MM.1S (cell line): ENCODE results near the gene MMP15.

ENCODE experiments used
- CTCF ChIP-seq: fragments of 300-600 bp; sonication (generic); IDR thresholded peaks from 2 replicates; pipeline ENCODE4 v1.5.1; 2016; ENCODE audit warnings: antibody characterized with exemption, low read length, mixed read lengths
- EZH2 ChIP-seq: fragments of 300-600 bp; sonication (generic); optimal IDR thresholded peaks from 2 replicates; pipeline ENCODE3; 2017; ENCODE audit warnings: low read depth, mild to moderate bottlenecking, antibody characterized with exemption, low read length, mixed read lengths

- TF ChIP-seq EZH2, result no peak
- no peak for TF ChIP-seq CTCF
Observed at GRCh38 chr16:57998486-57998885, 27.1 kb upstream of the MMP15 start.
